ENCODE results near the gene FNBP1L. TPM values are rescaled to one million over a fixed set of nuclear protein-coding genes. Genes with fewer than 3 reads are reported as not detected.

Gene FNBP1L

Small RNA genes lying within 50 kb of the gene (small RNA-seq; reads per million reads assigned to genes)
- not detected for gene RNA5SP53 (ENCODE audit: low read depth)
